Breast epithelium (tissue), 4 donors: ENCODE results near the gene GPR35. TPM values are rescaled to one million over a fixed set of nuclear protein-coding genes. Genes with fewer than 3 reads are reported as not detected.

Experiments used
- DNase-seq, 2 donors: peaks; one replicate each; pipeline ENCODE4 v3.0.0-alpha.2; 2019; ENCODE audit warnings: low spot score in 2 of 2
- H3K27ac ChIP-seq, 2 donors: fragments of 200-600 bp; sonication (generic) in 1 of 2; one replicate each; pipeline ENCODE4 v1.5.1; 2016 to 2019; ENCODE audit warnings: mild to moderate bottlenecking in 1 of 2
- H3K27me3 ChIP-seq, 2 donors: fragments of 200-600 bp; sonication (generic) in 1 of 2; one replicate each; pipeline versions ENCODE4 v1.5.1 to v1.6.0; 2017 to 2019; ENCODE audit warnings: control low read depth in 1 of 2, mild to moderate bottlenecking in 1 of 2
- H3K36me3 ChIP-seq: fragments of 200-600 bp; one replicate; pipeline ENCODE4 v1.5.1; 2019
- H3K4me1 ChIP-seq, 2 donors: fragments of 200-600 bp; sonication (generic); one replicate each; pipeline ENCODE4 v1.5.1; 2016 to 2019; ENCODE audit warnings: control low read depth in 1 of 2
- H3K4me3 ChIP-seq, 3 donors: fragments of 200-600 bp; sonication (generic); 1 replicate in 2 of 3; 2 replicates in 1 of 3; pipeline ENCODE4 v1.5.1; 2016 to 2019; ENCODE audit warnings: mild to moderate bottlenecking in 3 of 3, moderate library complexity in 2 of 3
- H3K9me3 ChIP-seq, 2 donors: fragments of 200-600 bp; sonication (generic) in 1 of 2; one replicate each; pipeline ENCODE4 v1.5.1; 2016 to 2019; ENCODE audit warnings: control low read depth in 1 of 2
- POLR2A ChIP-seq: fragments of 450-650 bp; IDR thresholded peaks from one replicate; pipeline ENCODE4 v1.6.1; 2016; ENCODE audit warnings: antibody characterized with exemption, mild to moderate bottlenecking, moderate library complexity
- POLR2AphosphoS5 ChIP-seq, 3 donors: sonication (generic); formaldehyde crosslinking; IDR thresholded peaks; one replicate each; pipeline ENCODE4 v1.6.1; 2017; ENCODE audit warnings: antibody characterized with exemption in 3 of 3
- intact Hi-C: fragments of 100-400 bp; cut with DNase I; formaldehyde crosslinking; loops from one replicate; pipeline ENCODE4 v1.15.1; 2023; ENCODE audit warnings: low total_unique reads
- total RNA-seq, 3 donors: library from RNA; depleted of rRNA; stranded (reverse); fragments of >200 nt; gene quantifications; one replicate each; pipeline ENCODE4 v1.1.0, GENCODE V29; 2016
- TF ChIP-seq, protein P1 (sequence below), 3 donors: fragments of 450-650 bp; IDR thresholded peaks; one replicate each; pipeline ENCODE4 v1.5.1; 2016 to 2017; ENCODE audit warnings: antibody characterized with exemption in 3 of 3, mild to moderate bottlenecking in 3 of 3, moderate library complexity in 3 of 3

Gene GPR35
- total RNA-seq, 3 donors from 2014 or later, result 1.6 to 4.7 (median 2.6) TPM

DNA sequence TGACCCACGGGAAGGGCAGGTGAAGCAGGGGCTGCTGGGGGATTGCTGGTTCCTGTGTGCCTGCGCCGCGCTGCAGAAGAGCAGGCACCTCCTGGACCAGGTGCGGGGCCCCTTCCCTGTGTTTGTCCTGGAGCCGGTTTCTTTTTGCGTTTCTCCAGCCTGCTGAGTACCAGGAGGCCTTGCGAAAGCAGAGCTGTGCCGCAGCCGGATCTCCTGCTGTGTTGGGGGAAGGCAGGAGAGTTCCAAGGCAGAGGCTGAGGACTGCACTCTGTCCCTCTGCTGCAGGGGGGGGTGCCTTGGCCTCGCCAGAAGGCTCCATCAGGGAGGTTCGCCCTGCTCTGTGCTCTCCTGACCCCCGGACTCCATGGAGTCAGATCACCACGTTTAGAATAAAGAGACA is 35.9 kb upstream of the GPR35 start:
- Histone ChIP-seq H3K27ac (no peak overlapping the region), H3K4me3 (no peak overlapping the region), H3K9me3 (no peaks in the 10 kb centered on the region), H3K27me3 (no peaks in the 10 kb centered on the region), H3K36me3 (no peaks in the 10 kb centered on the region), H3K4me1 (peaks cover 22 to 23% of the 10 kb centered on the region in 2 donors)
- intact Hi-C loops, result no loop called here
- TF ChIP-seq POLR2A, result no peak
- TF ChIP-seq, protein P1, sequence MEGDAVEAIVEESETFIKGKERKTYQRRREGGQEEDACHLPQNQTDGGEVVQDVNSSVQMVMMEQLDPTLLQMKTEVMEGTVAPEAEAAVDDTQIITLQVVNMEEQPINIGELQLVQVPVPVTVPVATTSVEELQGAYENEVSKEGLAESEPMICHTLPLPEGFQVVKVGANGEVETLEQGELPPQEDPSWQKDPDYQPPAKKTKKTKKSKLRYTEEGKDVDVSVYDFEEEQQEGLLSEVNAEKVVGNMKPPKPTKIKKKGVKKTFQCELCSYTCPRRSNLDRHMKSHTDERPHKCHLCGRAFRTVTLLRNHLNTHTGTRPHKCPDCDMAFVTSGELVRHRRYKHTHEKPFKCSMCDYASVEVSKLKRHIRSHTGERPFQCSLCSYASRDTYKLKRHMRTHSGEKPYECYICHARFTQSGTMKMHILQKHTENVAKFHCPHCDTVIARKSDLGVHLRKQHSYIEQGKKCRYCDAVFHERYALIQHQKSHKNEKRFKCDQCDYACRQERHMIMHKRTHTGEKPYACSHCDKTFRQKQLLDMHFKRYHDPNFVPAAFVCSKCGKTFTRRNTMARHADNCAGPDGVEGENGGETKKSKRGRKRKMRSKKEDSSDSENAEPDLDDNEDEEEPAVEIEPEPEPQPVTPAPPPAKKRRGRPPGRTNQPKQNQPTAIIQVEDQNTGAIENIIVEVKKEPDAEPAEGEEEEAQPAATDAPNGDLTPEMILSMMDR (IDR thresholded peaks at IDR 0.05), result no peak
- no peak for TF ChIP-seq POLR2AphosphoS5 (IDR thresholded peaks at IDR 0.05)
- DNase-seq, result no peak

DNA sequence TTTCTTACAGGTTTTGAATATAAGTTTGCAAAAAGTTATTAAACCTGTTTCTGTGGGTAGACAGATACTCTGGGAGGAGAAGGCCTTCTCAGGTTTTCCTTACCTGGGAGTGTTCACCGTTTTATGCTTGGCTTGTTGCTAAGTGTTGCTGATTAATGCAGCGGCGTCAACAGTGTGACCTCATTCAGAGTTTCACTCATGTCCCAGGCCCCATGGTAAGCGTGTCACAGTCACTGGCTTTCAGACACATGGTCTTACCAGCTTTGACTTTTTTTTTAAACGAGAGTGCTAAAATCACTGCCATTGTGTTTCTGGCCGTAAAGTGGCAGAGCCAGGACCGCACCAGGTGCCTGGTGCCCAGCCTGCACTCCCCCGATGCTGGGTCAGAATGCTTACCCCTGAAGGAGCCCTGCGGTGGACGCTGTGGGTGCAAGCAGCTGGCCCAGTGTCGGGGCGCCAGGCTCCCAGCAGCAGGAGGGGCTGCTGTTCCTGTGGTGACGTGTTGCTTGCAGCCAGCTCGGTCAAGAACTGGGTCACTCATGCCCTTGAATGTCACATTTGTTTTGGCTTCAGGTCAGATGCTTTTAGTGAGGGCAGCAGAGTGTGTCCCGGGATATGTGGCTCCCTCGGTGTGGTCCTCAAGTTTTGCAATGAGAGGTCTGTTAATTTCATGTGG is 35.3 kb upstream of the GPR35 start:
- Histone ChIP-seq H3K27ac (no peak overlapping the region), H3K4me3 (no peak overlapping the region), H3K4me1 (peaks cover 16 to 17% of the 10 kb centered on the region in 2 donors), H3K36me3 (no peaks in the 10 kb centered on the region), H3K9me3 (no peaks in the 10 kb centered on the region), H3K27me3 (no peaks in the 10 kb centered on the region)
- intact Hi-C loops, result no loop called here
- no peak for DNase-seq
- TF ChIP-seq, protein P1 (IDR thresholded peaks at IDR 0.05), result no peak
- TF ChIP-seq POLR2AphosphoS5 (IDR thresholded peaks at IDR 0.05), result no peak
- TF ChIP-seq POLR2A, result no peak

DNA sequence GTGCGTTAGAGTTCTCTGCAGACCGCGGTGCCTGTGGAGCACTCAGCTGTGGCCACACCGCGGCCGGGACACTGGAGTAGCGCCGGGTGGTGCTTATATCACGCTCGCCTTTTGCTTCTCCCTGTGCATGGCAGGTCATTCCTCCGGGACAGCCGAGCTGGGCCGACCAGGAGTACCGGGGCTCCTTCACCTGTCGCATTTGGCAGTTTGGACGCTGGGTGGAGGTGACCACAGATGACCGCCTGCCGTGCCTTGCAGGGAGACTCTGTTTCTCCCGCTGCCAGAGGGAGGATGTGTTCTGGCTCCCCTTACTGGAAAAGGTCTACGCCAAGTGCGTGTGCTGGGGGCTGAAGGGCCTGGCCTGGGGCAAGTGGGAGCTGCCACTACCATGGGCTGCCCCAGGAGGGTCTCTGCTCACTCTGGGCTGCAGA is 34.6 kb upstream of the GPR35 start:
- no peaks in the 10 kb centered on the region for H3K9me3 ChIP-seq
- no peak for DNase-seq
- intact Hi-C loops, result no loop called here
- TF ChIP-seq POLR2A (no peak), POLR2AphosphoS5 (IDR thresholded peaks at IDR 0.05) (no peak)
- TF ChIP-seq, protein P1 (IDR thresholded peaks at IDR 0.05), result no peak
- H3K4me3 ChIP-seq, result no peak overlapping the region
- H3K36me3 ChIP-seq, result no peaks in the 10 kb centered on the region
- H3K4me1 ChIP-seq, result peaks cover 11 to 12% of the 10 kb centered on the region in 2 donors
- H3K27ac ChIP-seq, result no peak overlapping the region
- no peaks in the 10 kb centered on the region for H3K27me3 ChIP-seq

DNA sequence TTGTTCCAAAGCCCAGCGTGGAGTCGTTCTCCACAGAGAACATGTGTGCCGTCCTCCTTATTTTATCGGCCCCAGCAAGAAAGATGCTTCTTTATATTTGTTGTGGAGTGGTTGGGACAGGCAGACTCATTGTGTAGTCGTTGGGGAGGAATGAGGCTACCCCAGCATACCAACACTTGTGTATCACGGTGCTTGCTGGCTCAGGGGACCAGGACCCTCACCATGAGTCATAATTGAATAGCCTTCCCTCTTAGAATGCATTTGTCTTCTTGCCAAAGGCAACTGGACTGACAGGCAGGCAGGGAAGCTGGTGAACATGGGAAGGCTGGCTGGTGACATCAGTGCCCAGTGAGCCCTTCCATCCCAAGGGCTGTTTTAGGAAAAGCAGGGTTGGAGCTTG is 34.1 kb upstream of the GPR35 start:
- DNase-seq, result no peak
- intact Hi-C loops, result no loop called here
- no peak overlapping the region for H3K27ac ChIP-seq
- H3K27me3 ChIP-seq, result no peaks in the 10 kb centered on the region
- no peaks in the 10 kb centered on the region for H3K36me3 ChIP-seq
- H3K4me3 ChIP-seq, result no peak overlapping the region
- H3K9me3 ChIP-seq, result no peaks in the 10 kb centered on the region
- no peak for TF ChIP-seq POLR2A
- peaks cover 11 to 14% of the 10 kb centered on the region in 2 donors for H3K4me1 ChIP-seq

DNA sequence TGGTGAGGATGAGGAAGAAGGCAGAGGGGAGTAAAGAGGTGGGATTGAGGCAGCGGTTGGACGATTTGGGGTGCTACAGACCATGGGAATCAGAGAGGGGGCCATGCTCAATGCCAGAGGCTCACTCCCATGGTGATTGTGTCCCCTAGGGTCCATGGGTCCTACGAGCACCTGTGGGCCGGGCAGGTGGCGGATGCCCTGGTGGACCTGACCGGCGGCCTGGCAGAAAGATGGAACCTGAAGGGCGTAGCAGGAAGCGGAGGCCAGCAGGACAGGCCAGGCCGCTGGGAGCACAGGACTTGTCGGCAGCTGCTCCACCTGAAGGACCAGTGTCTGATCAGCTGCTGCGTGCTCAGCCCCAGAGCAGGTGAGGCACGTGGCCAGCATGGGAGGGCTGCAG is 33.5 kb upstream of the GPR35 start:
- intact Hi-C loops, result no loop called here
- H3K4me1 ChIP-seq, result peaks cover 11 to 18% of the 10 kb centered on the region in 2 donors
- TF ChIP-seq POLR2AphosphoS5 (IDR thresholded peaks at IDR 0.05), result no peak
- TF ChIP-seq, protein P1 (IDR thresholded peaks at IDR 0.05), result no peak
- no peak for TF ChIP-seq POLR2A
- no peak for DNase-seq
- H3K27me3 ChIP-seq, result no peaks in the 10 kb centered on the region
- H3K4me3 ChIP-seq, result no peak overlapping the region
- no peak overlapping the region for H3K27ac ChIP-seq
- no peaks in the 10 kb centered on the region for H3K9me3 ChIP-seq
- H3K36me3 ChIP-seq, result no peaks in the 10 kb centered on the region
